Measurements from ENCODE around the gene HNMT. TPM values are rescaled to one million over a fixed set of nuclear protein-coding genes. Genes with fewer than 3 reads are reported as not detected.

Gene HNMT
- total and polyA plus RNA-seq, 2 of the 13 experiments (the other 11 are each of a cell fraction or from before 2014, with no cell fraction given): 279 to 309 TPM

DNA sequence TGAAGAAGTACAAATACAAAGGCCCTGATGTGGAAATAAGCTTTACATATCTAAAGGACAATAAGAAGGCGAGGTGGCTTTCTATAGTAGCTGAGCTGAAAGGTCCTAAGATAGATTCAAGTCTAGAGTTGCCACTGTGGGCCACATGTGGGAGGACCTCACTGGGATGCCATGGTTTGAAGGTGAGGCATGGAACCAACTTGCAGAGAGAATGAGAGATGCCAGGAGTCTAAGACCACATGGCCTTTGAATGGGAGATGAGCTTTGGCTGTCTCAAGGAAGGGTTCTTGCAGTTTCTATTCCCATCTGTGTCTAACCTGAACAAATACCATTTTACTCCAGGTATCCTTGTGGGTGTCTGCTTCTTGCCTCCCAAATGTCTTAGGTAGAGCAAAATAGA, 53.6 kb downstream of the HNMT start:
- in situ Hi-C loops (cut with HindIII; ENCODE audit: extremely low pct_ligation_motif_present, low pct_unique_long_range_greater_than_20kb): no loop called here
- H3K27me3 ChIP-seq (ENCODE audit: control insufficient read depth in 1 of 2, insufficient read depth in 2 of 2, low read length in 2 of 2): no peaks in the 10 kb centered on the region
- ATAC-seq: peak; percentile 29
- TF ChIP-seq AGO2 (optimal IDR thresholded peaks at IDR 0.05; ENCODE audit: low read depth, low read length) (peak; percentile 48), ZBTB7B (CRISPR knock-in tag; IDR thresholded peaks at IDR 0.05) (no peak), LCORL (IDR thresholded peaks at IDR 0.05) (no peak), LCORL (CRISPR knock-in tag; IDR thresholded peaks at IDR 0.05) (0 out of 2 replicates have a peak, but pooled peaks have one; percentile 21), ZFP41 (CRISPR knock-in tag; IDR thresholded peaks at IDR 0.05; ENCODE audit: borderline replicate concordance) (no peak), POLR2G (IDR thresholded peaks at IDR 0.05; ENCODE audit: low read depth, low read length) (peak; percentile 65), THYN1 (CRISPR knock-in tag; IDR thresholded peaks at IDR 0.05; ENCODE audit: borderline replicate concordance, low read depth) (no peak), POLR2AphosphoS5 (IDR thresholded peaks at IDR 0.05; ENCODE audit: low read depth, low read length) (peak; percentile 40; the same call in 1 of the 2 replicates), PAF1 (CRISPR knock-in tag; IDR thresholded peaks at IDR 0.05) (peak; percentile 44; the same call in 1 of the 2 replicates), ZNF780A (CRISPR knock-in tag; IDR thresholded peaks at IDR 0.05) (no peak), SMC3 (IDR thresholded peaks at IDR 0.05; ENCODE audit: low read length) (0 out of 2 replicates have a peak, but pooled peaks have one; percentile 5), MIXL1 (CRISPR knock-in tag; IDR thresholded peaks at IDR 0.05) (no peak), KDM2A (CRISPR knock-in tag; IDR thresholded peaks at IDR 0.05; ENCODE audit: borderline replicate concordance, low read depth) (0 out of 2 replicates have a peak, but pooled peaks have one; percentile 26), POLR2A (IDR thresholded peaks at IDR 0.05; ENCODE audit: insufficient read depth in 1 of 2, low read depth in 2 of 2, low read length in 2 of 2) (peak; percentile 27 to 48; a peak in 1 of 4 replicates), MIER3 (CRISPR knock-in tag; IDR thresholded peaks at IDR 0.05; ENCODE audit: borderline replicate concordance) (no peak)
- TF ChIP-seq, protein P1, sequence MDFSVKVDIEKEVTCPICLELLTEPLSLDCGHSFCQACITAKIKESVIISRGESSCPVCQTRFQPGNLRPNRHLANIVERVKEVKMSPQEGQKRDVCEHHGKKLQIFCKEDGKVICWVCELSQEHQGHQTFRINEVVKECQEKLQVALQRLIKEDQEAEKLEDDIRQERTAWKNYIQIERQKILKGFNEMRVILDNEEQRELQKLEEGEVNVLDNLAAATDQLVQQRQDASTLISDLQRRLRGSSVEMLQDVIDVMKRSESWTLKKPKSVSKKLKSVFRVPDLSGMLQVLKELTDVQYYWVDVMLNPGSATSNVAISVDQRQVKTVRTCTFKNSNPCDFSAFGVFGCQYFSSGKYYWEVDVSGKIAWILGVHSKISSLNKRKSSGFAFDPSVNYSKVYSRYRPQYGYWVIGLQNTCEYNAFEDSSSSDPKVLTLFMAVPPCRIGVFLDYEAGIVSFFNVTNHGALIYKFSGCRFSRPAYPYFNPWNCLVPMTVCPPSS (IDR thresholded peaks at IDR 0.05): no peak
- TF ChIP-seq, protein P2, sequence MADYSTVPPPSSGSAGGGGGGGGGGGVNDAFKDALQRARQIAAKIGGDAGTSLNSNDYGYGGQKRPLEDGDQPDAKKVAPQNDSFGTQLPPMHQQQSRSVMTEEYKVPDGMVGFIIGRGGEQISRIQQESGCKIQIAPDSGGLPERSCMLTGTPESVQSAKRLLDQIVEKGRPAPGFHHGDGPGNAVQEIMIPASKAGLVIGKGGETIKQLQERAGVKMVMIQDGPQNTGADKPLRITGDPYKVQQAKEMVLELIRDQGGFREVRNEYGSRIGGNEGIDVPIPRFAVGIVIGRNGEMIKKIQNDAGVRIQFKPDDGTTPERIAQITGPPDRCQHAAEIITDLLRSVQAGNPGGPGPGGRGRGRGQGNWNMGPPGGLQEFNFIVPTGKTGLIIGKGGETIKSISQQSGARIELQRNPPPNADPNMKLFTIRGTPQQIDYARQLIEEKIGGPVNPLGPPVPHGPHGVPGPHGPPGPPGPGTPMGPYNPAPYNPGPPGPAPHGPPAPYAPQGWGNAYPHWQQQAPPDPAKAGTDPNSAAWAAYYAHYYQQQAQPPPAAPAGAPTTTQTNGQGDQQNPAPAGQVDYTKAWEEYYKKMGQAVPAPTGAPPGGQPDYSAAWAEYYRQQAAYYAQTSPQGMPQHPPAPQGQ (CRISPR knock-in tag; IDR thresholded peaks at IDR 0.05; ENCODE audit: borderline replicate concordance): 0 out of 2 replicates have a peak, but pooled peaks have one; percentile 81
- TF ChIP-seq, protein P3, sequence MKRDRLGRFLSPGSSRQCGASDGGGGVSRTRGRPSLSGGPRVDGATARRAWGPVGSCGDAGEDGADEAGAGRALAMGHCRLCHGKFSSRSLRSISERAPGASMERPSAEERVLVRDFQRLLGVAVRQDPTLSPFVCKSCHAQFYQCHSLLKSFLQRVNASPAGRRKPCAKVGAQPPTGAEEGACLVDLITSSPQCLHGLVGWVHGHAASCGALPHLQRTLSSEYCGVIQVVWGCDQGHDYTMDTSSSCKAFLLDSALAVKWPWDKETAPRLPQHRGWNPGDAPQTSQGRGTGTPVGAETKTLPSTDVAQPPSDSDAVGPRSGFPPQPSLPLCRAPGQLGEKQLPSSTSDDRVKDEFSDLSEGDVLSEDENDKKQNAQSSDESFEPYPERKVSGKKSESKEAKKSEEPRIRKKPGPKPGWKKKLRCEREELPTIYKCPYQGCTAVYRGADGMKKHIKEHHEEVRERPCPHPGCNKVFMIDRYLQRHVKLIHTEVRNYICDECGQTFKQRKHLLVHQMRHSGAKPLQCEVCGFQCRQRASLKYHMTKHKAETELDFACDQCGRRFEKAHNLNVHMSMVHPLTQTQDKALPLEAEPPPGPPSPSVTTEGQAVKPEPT (CRISPR knock-in tag; IDR thresholded peaks at IDR 0.05; ENCODE audit: low read depth): no peak
- H3K9ac ChIP-seq (ENCODE audit: insufficient read depth, low read depth, low read length): no peak overlapping the region
- no peak overlapping the region for H3K4me3 ChIP-seq (replicated peaks in 1 of 3; ENCODE audit: insufficient read depth in 1 of 3, low read depth in 2 of 3, low read length in 3 of 3)
- H3K79me2 ChIP-seq (ENCODE audit: insufficient read depth, low read length): no peaks in the 10 kb centered on the region
- intact Hi-C loops (cut with micrococcal nuclease; ENCODE audit: unreplicated experiment): loop anchor here (5.0 kb wide), 1 partner anchor 64 kb away; no protein-coding TSS in a partner anchor
- no peak overlapping the region for H3K27ac ChIP-seq (ENCODE audit: extremely low read length, insufficient read depth, low read length)
- no peaks in the 10 kb centered on the region for H3K4me1 ChIP-seq (ENCODE audit: insufficient read depth, low read length)
- no peak for FAIRE-seq
- CTCF ChIA-PET (ENCODE audit: low intra/inter-chr PET ratio, low total read pairs): no interaction called here
- DNase-seq (ENCODE audit: low spot score): no peak
- no peaks in the 10 kb centered on the region for H3K9me3 ChIP-seq (ENCODE audit: low read length)
- H3K4me2 ChIP-seq (ENCODE audit: low read depth, low read length): no peak overlapping the region
- H2AFZ ChIP-seq (ENCODE audit: low read length): no peak overlapping the region
- H3K36me3 ChIP-seq (replicated peaks in 1 of 2; ENCODE audit: control insufficient read depth in 1 of 2, insufficient read depth in 2 of 2, low read length in 2 of 2): peaks cover 4 to 13% of the 10 kb centered on the region in 2 experiments
- BruUV-seq (replicated peaks): no TSS peak
- POLR2A ChIA-PET: interaction anchor here (1.3 to 2.5 kb wide), 3 partner anchors 14 to 54 kb away, joined by 3 to 10 read pairs (median 4); partner anchors contain the start of gene HNMT
- WGBS (ENCODE audit: low lambda C conversion rate): 97% methylated on average over 1 of the region's 1 CpG
- no peaks in the 10 kb centered on the region for H4K20me1 ChIP-seq (ENCODE audit: insufficient read depth, low read length)

All from HepG2 (cell line).